GM21381 (cell line): ENCODE measurements around the gene KIAA0513.

Source experiments
- ATAC-seq: cut with Tn5 transposase; IDR thresholded peaks from one replicate; pipeline ENCODE4 v1.9.1; 2021; ENCODE audit warnings: mild to moderate bottlenecking, moderate library complexity; ENCODE audit not compliant: unreplicated experiment

KIAA0513 gene

GRCh38 chr16:85004587-85005205 lies 22.9 kb upstream of the KIAA0513 start:
- no peak for ATAC-seq

GRCh38 chr16:85005285-85006069 lies 22.1 kb upstream of the KIAA0513 start:
- no peak for ATAC-seq

GRCh38 chr16:85006639-85007038 lies 21.0 kb upstream of the KIAA0513 start:
- ATAC-seq, result no peak

- no peak for ATAC-seq
Observed at GRCh38 chr16:85007496-85008214, 19.9 kb upstream of the KIAA0513 start.

- ATAC-seq, result no peak
Observed at GRCh38 chr16:85008271-85008670, 19.3 kb upstream of the KIAA0513 start.

GRCh38 chr16:85010446-85010930 lies 17.1 kb upstream of the KIAA0513 start:
- ATAC-seq, result peak; percentile 6

GRCh38 chr16:85010931-85011845 lies 16.4 kb upstream of the KIAA0513 start, which contains the start of gene ZDHHC7:
Gene ZDHHC7, minus strand, starts transcription at chr16:85011535. Its CDS starts 20,917 bp downstream, at chr16:84990618.
- ATAC-seq, result peak; percentile 93

- peak; percentile 4 for ATAC-seq
Observed at GRCh38 chr16:85011846-85012284, 15.7 kb upstream of the KIAA0513 start.

GRCh38 chr16:85014311-85014710 lies 13.3 kb upstream of the KIAA0513 start:
- no peak for ATAC-seq

- ATAC-seq, result no peak
Observed at GRCh38 chr16:85015481-85016187, 12.0 kb upstream of the KIAA0513 start.

GRCh38 chr16:85017151-85017550 lies 10.4 kb upstream of the KIAA0513 start:
- ATAC-seq, result peak; percentile 74

GRCh38 chr16:85017633-85018032 lies 10.0 kb upstream of the KIAA0513 start:
- no peak for ATAC-seq

GRCh38 chr16:85018529-85019236 lies 8.9 kb upstream of the KIAA0513 start:
- no peak for ATAC-seq

- no peak for ATAC-seq
Observed at GRCh38 chr16:85019659-85020245, 7.8 kb upstream of the KIAA0513 start.

- ATAC-seq, result no peak
Observed at GRCh38 chr16:85025781-85026653, 1.6 kb upstream of the KIAA0513 start.

- no peak for ATAC-seq
Observed at GRCh38 chr16:85026703-85027102, 892 bp upstream of the KIAA0513 start.

- ATAC-seq, result peak; percentile 10
Observed at GRCh38 chr16:85027958-85028684, 526 bp downstream of the KIAA0513 start.
